Cardiac muscle cell (in vitro differentiated cells and primary cell): ENCODE data around the gene MED8. TPM values are rescaled to one million over a fixed set of nuclear protein-coding genes. Genes with fewer than 3 reads are reported as not detected.
A peak's percentile ranks its signal among the peaks of the same experiment; 100 is the strongest.

Source experiments
- DNase-seq, 2 donors: peaks; one replicate each; pipeline versions ENCODE4 v3.0.0 to v3.0.0-alpha.2; 2010 to 2017; ENCODE audit warnings: low read depth in 1 of 2, low spot score in 1 of 2
- H3K27ac ChIP-seq: fragments of 200-600 bp; sonication (generic); 2 replicates; pipeline ENCODE4 v1.5.1; 2016
- H3K27me3 ChIP-seq: fragments of 200-600 bp; sonication (generic); 2 replicates; pipeline ENCODE4 v1.6.0; 2016; ENCODE audit warnings: control low read depth
- H3K36me3 ChIP-seq: fragments of 200-600 bp; sonication (generic); 2 replicates; pipeline ENCODE4 v1.5.1; 2016; ENCODE audit warnings: control low read depth
- H3K4me1 ChIP-seq: fragments of 200-600 bp; sonication (generic); 2 replicates; pipeline ENCODE4 v1.8.1; 2017; ENCODE audit warnings: low read depth, mild to moderate bottlenecking, mixed run types
- H3K4me3 ChIP-seq: fragments of 200-600 bp; sonication (generic); 2 replicates; pipeline ENCODE4 v1.5.1; 2016; ENCODE audit warnings: mild to moderate bottlenecking
- H3K9me3 ChIP-seq: fragments of 200-600 bp; sonication (generic); 2 replicates; pipeline ENCODE4 v1.5.1; 2017; ENCODE audit warnings: low read depth, mild to moderate bottlenecking, control low read depth
- polyA plus RNA-seq: library from polyadenylated mRNA; unstranded; fragments of >200 nt; fragmentation: Nextera tagmentation; extraction: Ambion mirVana; gene quantifications from 2 replicates; pipeline ENCODE4 v1.2.1, GENCODE V29; 2016
- total RNA-seq: library from RNA; depleted of rRNA; stranded (reverse); fragments of >200 nt; gene quantifications from 2 replicates; pipeline ENCODE4 v1.2.3, GENCODE V29; 2016
- TF ChIP-seq, protein P1 (sequence below): IDR thresholded peaks from 2 replicates; pipeline ENCODE4 v1.5.1; 2012; ENCODE audit warnings: low read depth, mild to moderate bottlenecking, low read length

MED8 gene
- total and polyA plus RNA-seq, 2 experiments from 2014 or later = 25.5 to 38.8 TPM

DNA sequence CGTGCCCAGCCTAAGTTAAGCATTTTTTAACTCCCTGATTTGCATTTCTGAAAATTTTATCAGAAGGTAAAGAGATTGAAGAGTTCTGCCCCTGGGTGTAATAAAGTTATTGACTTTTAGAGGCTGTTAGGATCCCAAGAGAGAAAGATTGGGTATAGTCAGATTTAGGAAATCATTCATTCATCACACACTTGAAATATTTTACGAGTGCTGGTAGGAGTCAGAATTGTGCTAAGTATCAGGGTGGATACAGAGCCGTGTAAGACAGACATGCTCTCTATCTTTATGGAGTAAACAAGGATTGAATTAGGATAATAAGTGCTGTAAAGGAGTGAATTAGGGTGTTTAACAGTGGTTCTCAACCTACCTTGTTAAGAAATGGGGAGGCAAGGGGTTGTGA is 3.1 kb upstream of the MED8 start:
- Histone ChIP-seq H3K9me3 (no peaks in the 10 kb centered on the region), H3K4me3 (no peak overlapping the region), H3K27ac (no peak overlapping the region), H3K36me3 (no peaks in the 10 kb centered on the region), H3K4me1 (peaks cover 5% of the 10 kb centered on the region), H3K27me3 (no peaks in the 10 kb centered on the region)
- DNase-seq = no peak
- TF ChIP-seq, protein P1, sequence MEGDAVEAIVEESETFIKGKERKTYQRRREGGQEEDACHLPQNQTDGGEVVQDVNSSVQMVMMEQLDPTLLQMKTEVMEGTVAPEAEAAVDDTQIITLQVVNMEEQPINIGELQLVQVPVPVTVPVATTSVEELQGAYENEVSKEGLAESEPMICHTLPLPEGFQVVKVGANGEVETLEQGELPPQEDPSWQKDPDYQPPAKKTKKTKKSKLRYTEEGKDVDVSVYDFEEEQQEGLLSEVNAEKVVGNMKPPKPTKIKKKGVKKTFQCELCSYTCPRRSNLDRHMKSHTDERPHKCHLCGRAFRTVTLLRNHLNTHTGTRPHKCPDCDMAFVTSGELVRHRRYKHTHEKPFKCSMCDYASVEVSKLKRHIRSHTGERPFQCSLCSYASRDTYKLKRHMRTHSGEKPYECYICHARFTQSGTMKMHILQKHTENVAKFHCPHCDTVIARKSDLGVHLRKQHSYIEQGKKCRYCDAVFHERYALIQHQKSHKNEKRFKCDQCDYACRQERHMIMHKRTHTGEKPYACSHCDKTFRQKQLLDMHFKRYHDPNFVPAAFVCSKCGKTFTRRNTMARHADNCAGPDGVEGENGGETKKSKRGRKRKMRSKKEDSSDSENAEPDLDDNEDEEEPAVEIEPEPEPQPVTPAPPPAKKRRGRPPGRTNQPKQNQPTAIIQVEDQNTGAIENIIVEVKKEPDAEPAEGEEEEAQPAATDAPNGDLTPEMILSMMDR = no peak

DNA sequence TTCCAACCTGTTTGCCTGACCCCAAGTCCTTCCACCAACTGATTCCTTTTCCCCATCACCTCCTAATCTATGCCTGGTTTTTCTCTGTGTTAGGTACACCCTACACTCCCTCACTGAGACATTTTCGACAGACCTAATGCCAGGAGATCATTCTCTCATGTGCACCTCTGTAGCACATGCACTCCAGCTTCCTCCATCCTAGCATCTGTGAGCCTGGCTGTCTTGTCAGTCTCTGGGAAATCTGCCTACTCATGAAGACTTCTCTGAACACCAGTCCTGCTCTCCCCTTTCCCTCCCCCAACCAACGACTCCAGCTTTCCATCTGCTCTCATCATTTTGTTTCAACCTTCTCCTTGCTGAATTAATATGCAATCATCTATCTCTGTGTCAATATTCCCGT is 987 bp downstream of the MED8 start:
- no peak for DNase-seq
- Histone ChIP-seq H3K27me3 (no peaks in the 10 kb centered on the region), H3K27ac (peak overlapping the region; percentile 87), H3K4me3 (peak overlapping the region; percentile 72), H3K9me3 (no peaks in the 10 kb centered on the region), H3K4me1 (peaks cover 5% of the 10 kb centered on the region), H3K36me3 (peaks cover 38% of the 10 kb centered on the region)
- TF ChIP-seq, protein P1 = no peak

DNA sequence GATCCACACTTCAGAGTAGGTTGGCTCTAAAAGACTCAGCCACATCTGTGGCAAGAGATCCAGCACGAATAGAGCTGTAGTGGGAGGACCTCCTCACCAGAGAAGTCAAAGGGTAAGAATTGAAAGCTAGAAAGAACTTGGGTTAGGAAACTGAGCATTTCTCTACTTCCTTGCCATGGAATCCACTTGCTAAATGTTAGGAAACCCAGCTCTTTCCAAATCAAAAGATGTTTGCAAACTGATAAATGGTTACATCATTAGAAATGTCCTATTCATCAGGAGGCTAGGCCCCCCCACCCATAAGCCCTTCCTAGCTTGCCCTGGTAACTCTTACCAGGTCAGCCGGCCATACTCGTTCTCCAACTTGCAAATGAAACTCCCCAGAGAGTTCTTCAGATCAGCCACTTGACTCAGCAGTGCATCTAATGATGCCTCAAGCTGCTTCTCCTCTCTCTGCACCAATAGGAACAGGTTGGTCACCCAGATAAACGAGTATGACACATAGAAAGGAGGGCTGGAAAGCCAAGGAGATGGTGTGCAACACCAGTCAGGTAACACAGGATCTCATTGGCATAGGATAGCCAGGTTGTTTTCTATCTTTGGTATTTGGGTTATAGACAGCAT is 1.5 kb downstream of the MED8 start:
- no peaks in the 10 kb centered on the region for H3K9me3 ChIP-seq
- TF ChIP-seq, protein P1 = no peak
- peaks cover 5% of the 10 kb centered on the region for H3K4me1 ChIP-seq
- peaks cover 43% of the 10 kb centered on the region for H3K36me3 ChIP-seq
- no peak overlapping the region for H3K27ac ChIP-seq
- no peak for DNase-seq
- H3K27me3 ChIP-seq = no peaks in the 10 kb centered on the region
- no peak overlapping the region for H3K4me3 ChIP-seq

DNA sequence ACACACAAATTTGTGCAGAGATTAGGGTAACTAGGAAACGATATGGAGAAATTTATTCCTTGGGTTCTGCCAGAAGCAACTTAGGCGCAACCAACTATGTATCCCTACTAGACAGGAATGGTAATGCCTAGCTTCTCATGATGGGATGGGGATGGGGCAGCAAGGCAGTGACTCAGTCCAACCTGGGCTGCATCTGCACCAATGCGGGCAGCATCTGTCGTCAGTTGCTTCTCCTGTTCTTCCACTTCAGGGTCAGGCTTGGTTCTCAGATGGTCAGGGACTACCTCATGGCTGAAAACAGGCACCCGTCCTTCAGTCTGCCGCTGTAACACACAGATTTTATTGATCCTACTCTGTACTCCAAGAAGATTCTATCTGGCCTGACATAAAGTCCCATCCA is 2.9 kb downstream of the MED8 start:
- Histone ChIP-seq H3K27ac (no peak overlapping the region), H3K27me3 (no peaks in the 10 kb centered on the region), H3K36me3 (peaks cover 49% of the 10 kb centered on the region), H3K4me1 (peaks cover 5% of the 10 kb centered on the region), H3K4me3 (no peak overlapping the region), H3K9me3 (no peaks in the 10 kb centered on the region)
- TF ChIP-seq, protein P1 = no peak
- DNase-seq = no peak

DNA sequence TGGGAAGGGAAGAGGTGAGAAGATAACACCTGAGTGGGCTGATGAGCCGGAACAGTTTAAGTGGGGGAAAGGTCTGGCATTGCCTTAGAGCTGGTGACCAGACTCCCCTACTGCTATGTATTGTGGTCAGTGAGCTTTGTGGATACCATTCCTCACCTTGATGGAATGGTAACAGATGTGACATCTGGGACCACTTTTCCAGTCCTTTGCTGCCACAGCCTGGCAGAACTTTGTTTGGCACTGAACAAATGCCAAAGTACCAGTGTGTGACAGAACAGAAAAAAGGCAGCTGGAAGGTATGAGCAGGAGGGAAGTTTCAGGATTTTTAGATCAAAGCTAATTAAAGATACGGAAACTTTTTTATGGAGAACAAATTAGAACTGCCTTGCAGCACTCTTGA is 6.2 kb downstream of the MED8 start:
- DNase-seq = no peak
- no peak overlapping the region for H3K27ac ChIP-seq
- no peaks in the 10 kb centered on the region for H3K27me3 ChIP-seq
- H3K36me3 ChIP-seq = peaks cover 49% of the 10 kb centered on the region
- TF ChIP-seq, protein P1 = no peak
- no peak overlapping the region for H3K4me3 ChIP-seq
- no peaks in the 10 kb centered on the region for H3K4me1 ChIP-seq
- no peaks in the 10 kb centered on the region for H3K9me3 ChIP-seq
